ENCODE measurements around the gene ART5.

ART5 gene, protein sequence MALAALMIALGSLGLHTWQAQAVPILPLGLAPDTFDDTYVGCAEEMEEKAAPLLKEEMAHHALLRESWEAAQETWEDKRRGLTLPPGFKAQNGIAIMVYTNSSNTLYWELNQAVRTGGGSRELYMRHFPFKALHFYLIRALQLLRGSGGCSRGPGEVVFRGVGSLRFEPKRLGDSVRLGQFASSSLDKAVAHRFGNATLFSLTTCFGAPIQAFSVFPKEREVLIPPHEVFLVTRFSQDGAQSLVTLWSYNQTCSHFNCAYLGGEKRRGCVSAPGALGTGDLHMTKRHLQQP

DNA sequence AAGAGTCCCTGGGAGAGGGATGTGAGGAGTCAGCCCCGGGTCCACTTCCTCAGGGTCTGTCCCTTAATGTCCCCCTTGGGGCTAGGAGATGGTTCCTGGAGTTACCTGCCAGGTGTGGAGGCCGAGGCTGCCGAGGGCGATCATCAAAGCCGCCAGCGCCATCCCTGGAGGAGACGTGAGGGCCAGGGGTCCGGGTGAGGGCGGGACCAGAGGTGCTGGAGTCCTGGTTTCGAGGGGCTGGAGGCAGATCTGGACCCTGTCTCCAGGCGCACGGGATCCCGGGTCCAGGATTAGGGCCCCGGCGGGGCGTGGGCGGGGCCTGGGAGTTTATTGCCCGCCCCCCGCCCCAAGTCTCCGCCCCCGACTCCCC lies at the start of gene ART5:
Gene ART5, minus strand, starts transcription at position 292 of the 370 bp plus-strand sequence. Its CDS starts 130 bp downstream, at position 162.
- no peak for TF ChIP-seq Cebpa-rat (IDR thresholded peaks at IDR 0.05)
- Histone ChIP-seq H3K9me3 (replicated peaks in 1 of 11) (peaks cover 7 to 35% (median 20%) of the 10 kb centered on the region in 11 experiments; a peak in 19 of 22 replicates), H3K27ac (peak within 1 kb of the TSS in 10 of 11 experiments; percentile 22 to 68 (median 56); a peak in 17 of 22 replicates), H3K4me1 (peaks cover 8 to 32% (median 22%) of the 10 kb centered on the region in 10 experiments; a peak in 18 of 20 replicates), H3K4me2 (peak within 1 kb of the TSS; percentile 78 to 95 (median 90)), H4K20me1 (no peaks in the 10 kb centered on the region), H3K27me3 (peaks cover 21 to 27% (median 25%) of the 10 kb centered on the region in 11 experiments), H3K4me3 (peak within 1 kb of the TSS; percentile 50 to 69 (median 59)), H3K9ac (peak within 1 kb of the TSS; percentile 54 to 80 (median 71); a peak in 21 of 22 replicates), H3K36me3 (no peaks in the 10 kb centered on the region)

DNA sequence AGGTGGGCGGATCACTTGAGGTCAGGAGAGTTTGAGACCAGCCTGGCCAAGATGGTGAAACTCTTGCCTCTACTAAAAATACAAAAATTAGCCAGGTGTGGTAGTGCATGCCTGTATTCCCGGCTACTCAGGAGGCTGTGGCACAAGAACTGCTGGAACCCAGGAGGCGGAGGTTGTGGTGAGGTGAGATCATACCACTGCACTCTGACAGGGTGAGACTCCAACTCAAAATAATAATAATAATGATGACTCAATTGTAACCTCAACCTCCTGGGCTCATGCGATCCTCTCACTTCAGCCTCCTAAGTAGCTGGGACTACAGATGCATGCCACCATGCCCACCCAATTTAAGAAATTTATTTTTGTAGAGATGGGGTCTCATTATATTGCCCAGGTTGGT lies 45.0 kb upstream of the ART5 start:
- peaks cover 98 to 100% (median 99%) of the 10 kb centered on the region in 11 experiments for H3K36me3 ChIP-seq

DNA sequence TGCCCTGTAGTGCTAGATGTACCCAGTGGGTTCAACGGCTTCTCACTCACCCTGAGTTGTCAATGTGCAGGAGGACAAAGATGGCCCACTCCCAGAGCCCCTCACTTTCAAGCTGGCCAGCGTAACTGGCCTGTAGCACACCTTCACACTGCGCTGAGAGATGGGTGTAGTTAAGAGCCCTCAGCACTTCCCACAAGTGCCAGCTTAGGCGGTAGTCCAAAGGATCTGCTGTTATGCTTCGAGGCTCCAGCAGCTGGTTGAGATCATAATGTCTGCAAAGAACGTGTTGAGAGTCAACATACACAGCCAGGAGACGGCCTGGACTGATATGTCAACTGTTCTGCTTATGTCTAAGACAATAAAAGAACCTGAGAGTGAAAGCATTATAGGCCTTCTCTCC lies 44.1 kb upstream of the ART5 start:
- Histone ChIP-seq H3K4me2 (no peak overlapping the region), H3K27me3 (no peaks in the 10 kb centered on the region), H3K27ac (no peak overlapping the region), H3K9me3 (replicated peaks in 1 of 11) (no peaks in the 10 kb centered on the region), H3K4me1 (no peaks in the 10 kb centered on the region), H3K9ac (no peak overlapping the region), H4K20me1 (peaks cover 0 to 19% (median 9%) of the 10 kb centered on the region in 11 experiments; a peak in 13 of 22 replicates), H3K4me3 (no peak overlapping the region), H3K36me3 (peaks cover 98 to 100% (median 99%) of the 10 kb centered on the region in 11 experiments)
- no peak for TF ChIP-seq Cebpa-rat (IDR thresholded peaks at IDR 0.05)

More for the DNA sequence above, 45.0 kb upstream of the ART5 start:
- Histone ChIP-seq H3K27ac (no peak overlapping the region), H3K4me2 (no peak overlapping the region), H3K9me3 (replicated peaks in 1 of 11) (no peaks in the 10 kb centered on the region), H3K4me3 (no peak overlapping the region), H3K9ac (no peak overlapping the region), H3K4me1 (no peaks in the 10 kb centered on the region), H4K20me1 (peaks cover 0 to 19% (median 11%) of the 10 kb centered on the region in 11 experiments; a peak in 14 of 22 replicates), H3K27me3 (no peaks in the 10 kb centered on the region)
- TF ChIP-seq Cebpa-rat (IDR thresholded peaks at IDR 0.05): no peak

DNA sequence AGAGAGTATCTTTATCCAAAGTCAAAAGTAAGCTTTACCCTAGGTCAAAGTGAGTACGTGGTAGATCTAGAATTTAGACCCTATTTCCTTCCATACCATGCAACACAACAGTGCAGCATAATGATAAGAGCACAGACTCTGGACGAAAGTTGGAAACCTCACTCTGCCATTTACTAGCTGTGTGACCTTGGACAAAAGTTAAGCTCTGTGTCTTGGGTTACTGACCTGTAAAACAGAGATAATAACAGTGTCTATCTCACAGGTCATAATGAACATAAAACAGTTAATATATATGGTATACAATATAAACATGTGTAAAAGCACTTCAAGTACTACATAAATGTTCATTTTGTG lies 43.0 kb upstream of the ART5 start:
- H4K20me1 ChIP-seq: peaks cover 0 to 21% (median 11%) of the 10 kb centered on the region in 11 experiments; a peak in 13 of 22 replicates
- H3K27me3 ChIP-seq: no peaks in the 10 kb centered on the region
- H3K4me2 ChIP-seq: no peak overlapping the region
- H3K9ac ChIP-seq: no peak overlapping the region
- H3K4me3 ChIP-seq: no peak overlapping the region
- peaks cover 98 to 100% (median 99%) of the 10 kb centered on the region in 11 experiments for H3K36me3 ChIP-seq
- no peaks in the 10 kb centered on the region for H3K4me1 ChIP-seq
- no peak overlapping the region for H3K27ac ChIP-seq
- H3K9me3 ChIP-seq (replicated peaks in 1 of 11): no peaks in the 10 kb centered on the region
- TF ChIP-seq Cebpa-rat (IDR thresholded peaks at IDR 0.05): no peak

DNA sequence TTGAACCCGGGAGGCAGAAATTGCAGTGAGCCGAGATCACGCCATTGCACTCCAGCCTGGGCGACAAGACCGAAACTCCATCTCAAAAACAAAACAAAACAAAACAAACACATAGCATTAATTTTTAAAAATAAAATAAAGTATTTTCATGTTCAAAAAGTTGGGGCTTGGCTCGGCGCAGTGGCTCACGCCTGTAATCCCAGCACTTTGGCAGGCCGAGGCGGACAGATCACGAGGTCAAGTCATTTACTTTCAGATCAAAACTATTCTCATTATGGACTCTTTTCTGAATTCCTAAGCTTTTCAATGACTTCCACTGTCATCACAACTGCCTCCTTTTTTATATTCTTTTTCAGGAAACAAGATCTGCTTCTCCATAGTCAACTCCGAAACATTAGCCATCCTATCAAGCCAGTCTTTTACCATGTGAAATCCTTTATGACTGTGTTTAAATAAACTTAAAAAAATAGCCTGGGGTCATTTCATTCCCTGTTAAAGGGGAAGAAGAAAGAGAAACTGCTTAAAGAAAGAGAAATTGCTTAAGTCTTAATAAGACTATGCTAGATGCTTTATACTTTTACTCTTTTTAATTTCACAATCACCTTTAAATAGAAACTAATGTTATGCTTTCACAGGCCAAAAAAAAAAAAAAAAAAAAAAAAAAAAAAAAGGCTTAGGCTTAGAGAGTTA lies 42.5 kb upstream of the ART5 start:
- no peak overlapping the region for H3K9ac ChIP-seq
- no peak overlapping the region for H3K27ac ChIP-seq
- H3K9me3 ChIP-seq (replicated peaks in 1 of 11): no peaks in the 10 kb centered on the region
- peaks cover 98 to 100% (median 99%) of the 10 kb centered on the region in 11 experiments for H3K36me3 ChIP-seq
- H3K4me3 ChIP-seq: no peak overlapping the region
- no peak overlapping the region for H3K4me2 ChIP-seq
- H3K4me1 ChIP-seq: no peaks in the 10 kb centered on the region
- peaks cover 0 to 21% (median 11%) of the 10 kb centered on the region in 11 experiments; a peak in 13 of 22 replicates for H4K20me1 ChIP-seq
- TF ChIP-seq Cebpa-rat (IDR thresholded peaks at IDR 0.05): no peak
- no peaks in the 10 kb centered on the region for H3K27me3 ChIP-seq

DNA sequence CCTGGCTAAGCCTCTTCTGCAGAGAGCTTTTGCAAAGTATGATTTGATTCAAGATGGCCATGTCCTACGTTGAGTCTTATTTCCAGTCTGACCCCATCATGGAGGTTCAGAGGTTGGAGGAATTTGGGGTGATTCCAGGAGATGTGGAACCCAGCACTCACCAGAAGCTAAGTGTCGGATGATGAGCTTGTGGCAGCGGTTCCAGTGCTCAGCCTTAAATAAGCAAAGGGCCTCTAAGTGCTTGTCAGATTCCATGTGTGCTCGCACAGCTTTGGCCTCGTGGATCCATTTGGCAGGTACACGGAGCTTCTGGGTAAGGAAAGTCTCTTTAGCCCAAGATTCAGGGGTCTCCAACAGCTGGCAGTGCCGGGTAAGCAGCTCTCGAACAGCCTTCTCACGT lies 41.2 kb upstream of the ART5 start:
- Histone ChIP-seq H3K9me3 (replicated peaks in 1 of 11) (no peaks in the 10 kb centered on the region), H3K4me2 (no peak overlapping the region), H4K20me1 (peaks cover 0 to 26% (median 11%) of the 10 kb centered on the region in 11 experiments; a peak in 13 of 22 replicates), H3K27ac (no peak overlapping the region), H3K36me3 (peaks cover 100% of the 10 kb centered on the region in 11 experiments), H3K27me3 (no peaks in the 10 kb centered on the region), H3K4me1 (no peaks in the 10 kb centered on the region), H3K4me3 (no peak overlapping the region), H3K9ac (no peak overlapping the region)
- TF ChIP-seq Cebpa-rat (IDR thresholded peaks at IDR 0.05): no peak

DNA sequence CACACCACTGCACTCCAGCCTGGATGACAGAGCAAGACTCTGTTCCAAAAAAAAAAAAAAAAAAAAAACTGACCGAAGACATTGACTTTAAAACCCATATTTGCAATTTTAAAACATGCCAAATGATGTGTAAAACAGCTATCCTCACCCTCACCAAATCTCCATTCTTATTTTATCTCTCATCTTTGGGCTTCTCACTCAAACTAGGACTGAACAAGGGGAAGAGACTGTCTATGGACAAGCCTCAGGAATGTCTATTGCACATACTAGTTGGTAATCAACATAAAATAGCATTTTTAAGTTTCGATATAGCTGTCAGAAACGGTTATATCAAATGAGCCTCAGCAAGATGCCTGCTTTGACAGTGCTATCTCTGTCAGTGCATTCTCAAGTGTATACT lies 37.3 kb upstream of the ART5 start:
- no peak overlapping the region for H3K9ac ChIP-seq
- no peak overlapping the region for H3K27ac ChIP-seq
- H3K4me2 ChIP-seq: no peak overlapping the region
- H3K9me3 ChIP-seq (replicated peaks in 1 of 11): no peaks in the 10 kb centered on the region
- H3K4me1 ChIP-seq: no peaks in the 10 kb centered on the region
- no peak for TF ChIP-seq Cebpa-rat (IDR thresholded peaks at IDR 0.05)
- H3K27me3 ChIP-seq: no peaks in the 10 kb centered on the region
- no peak overlapping the region for H3K4me3 ChIP-seq
- H3K36me3 ChIP-seq: peaks cover 100% of the 10 kb centered on the region in 11 experiments
- peaks cover 0 to 53% (median 7%) of the 10 kb centered on the region in 11 experiments; a peak in 11 of 22 replicates for H4K20me1 ChIP-seq

DNA sequence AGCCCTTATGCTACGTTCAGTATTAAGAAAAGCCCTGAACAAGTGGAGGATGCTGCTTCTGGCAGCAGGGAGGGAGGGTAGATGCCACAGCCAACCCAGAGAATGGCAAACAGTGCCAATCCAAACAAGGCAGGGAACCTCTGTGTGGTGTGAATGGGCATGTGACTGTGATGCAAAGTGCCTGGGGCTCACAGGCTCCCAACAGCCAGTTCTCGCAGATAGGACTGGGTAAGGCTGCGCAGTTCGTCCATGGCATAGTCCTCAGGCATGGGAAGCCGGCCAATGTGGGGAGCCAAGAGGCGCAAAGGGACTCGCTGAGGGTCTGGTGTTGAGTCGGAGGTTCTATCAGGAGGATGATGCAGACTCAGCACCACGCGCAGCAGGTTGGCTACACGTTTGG lies 34.2 kb upstream of the ART5 start:
- Histone ChIP-seq H3K27me3 (no peaks in the 10 kb centered on the region), H3K9me3 (replicated peaks in 1 of 11) (no peaks in the 10 kb centered on the region), H3K4me3 (no peak overlapping the region), H3K4me2 (no peak overlapping the region), H3K9ac (no peak overlapping the region), H3K4me1 (no peaks in the 10 kb centered on the region), H3K36me3 (peaks cover 99 to 100% (median 100%) of the 10 kb centered on the region in 11 experiments), H3K27ac (no peak overlapping the region), H4K20me1 (peaks cover 0 to 78% (median 14%) of the 10 kb centered on the region in 11 experiments; a peak in 13 of 22 replicates)
- TF ChIP-seq Cebpa-rat (IDR thresholded peaks at IDR 0.05): no peak

DNA sequence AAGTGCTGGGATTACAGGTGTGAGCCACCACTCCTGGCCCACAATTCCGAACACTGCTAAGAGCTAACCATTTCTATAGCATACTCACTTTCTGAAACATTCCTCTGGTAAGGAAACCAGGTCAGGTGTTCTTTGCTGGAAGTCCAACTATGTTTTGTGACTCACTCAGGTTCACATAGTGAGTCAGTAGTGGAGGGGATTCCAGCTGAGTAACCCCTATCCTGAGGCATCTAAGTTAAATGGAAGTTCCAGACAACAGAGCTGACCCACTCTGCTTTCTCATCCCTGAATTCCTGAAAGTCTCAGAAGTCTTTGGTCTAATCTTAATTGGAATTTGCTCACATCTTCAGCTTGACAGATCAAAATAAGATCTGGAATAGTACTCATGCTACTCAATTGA lies 32.4 kb upstream of the ART5 start:
- peaks cover 94 to 100% (median 100%) of the 10 kb centered on the region in 11 experiments for H3K36me3 ChIP-seq
- H3K4me1 ChIP-seq: no peaks in the 10 kb centered on the region
- TF ChIP-seq Cebpa-rat (IDR thresholded peaks at IDR 0.05): no peak
- no peaks in the 10 kb centered on the region for H3K27me3 ChIP-seq
- no peak overlapping the region for H3K9ac ChIP-seq
- H3K9me3 ChIP-seq (replicated peaks in 1 of 11): no peaks in the 10 kb centered on the region
- H3K4me2 ChIP-seq: no peak overlapping the region
- H3K4me3 ChIP-seq: no peak overlapping the region
- H4K20me1 ChIP-seq: peaks cover 0 to 84% (median 18%) of the 10 kb centered on the region in 11 experiments; a peak in 14 of 22 replicates
- no peak overlapping the region for H3K27ac ChIP-seq
